ENCODE results near the gene NIPBL. TPM values are rescaled to one million over a fixed set of nuclear protein-coding genes. Genes with fewer than 3 reads are reported as not detected.

Gene NIPBL
- total RNA-seq, 1 experiment from 2014 or later = 61.3 TPM

DNA sequence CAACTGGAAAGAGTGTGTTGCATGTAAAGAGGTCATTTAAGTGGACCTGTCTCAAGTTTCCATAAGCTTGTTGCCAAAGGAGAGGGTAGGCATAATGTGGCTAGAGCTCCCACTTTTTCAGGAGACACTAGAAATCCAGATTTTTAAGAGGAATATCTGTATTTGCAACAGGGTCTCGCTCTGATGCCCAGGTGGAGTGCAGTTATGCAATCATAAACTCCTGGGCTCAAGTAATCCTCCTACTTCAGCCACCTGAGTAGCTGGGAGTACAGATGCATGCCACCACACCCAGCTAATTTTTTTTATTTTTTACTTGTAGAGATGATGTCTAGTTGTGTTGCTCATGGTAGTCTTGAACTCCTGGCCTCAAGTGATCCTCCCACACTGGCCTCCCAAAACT lies 183.5 kb downstream of the NIPBL start:
- TF ChIP-seq, protein P1, sequence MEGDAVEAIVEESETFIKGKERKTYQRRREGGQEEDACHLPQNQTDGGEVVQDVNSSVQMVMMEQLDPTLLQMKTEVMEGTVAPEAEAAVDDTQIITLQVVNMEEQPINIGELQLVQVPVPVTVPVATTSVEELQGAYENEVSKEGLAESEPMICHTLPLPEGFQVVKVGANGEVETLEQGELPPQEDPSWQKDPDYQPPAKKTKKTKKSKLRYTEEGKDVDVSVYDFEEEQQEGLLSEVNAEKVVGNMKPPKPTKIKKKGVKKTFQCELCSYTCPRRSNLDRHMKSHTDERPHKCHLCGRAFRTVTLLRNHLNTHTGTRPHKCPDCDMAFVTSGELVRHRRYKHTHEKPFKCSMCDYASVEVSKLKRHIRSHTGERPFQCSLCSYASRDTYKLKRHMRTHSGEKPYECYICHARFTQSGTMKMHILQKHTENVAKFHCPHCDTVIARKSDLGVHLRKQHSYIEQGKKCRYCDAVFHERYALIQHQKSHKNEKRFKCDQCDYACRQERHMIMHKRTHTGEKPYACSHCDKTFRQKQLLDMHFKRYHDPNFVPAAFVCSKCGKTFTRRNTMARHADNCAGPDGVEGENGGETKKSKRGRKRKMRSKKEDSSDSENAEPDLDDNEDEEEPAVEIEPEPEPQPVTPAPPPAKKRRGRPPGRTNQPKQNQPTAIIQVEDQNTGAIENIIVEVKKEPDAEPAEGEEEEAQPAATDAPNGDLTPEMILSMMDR (conservative IDR thresholded peaks at IDR 0.05) = no peak
- no peak overlapping the region for H4K8ac ChIP-seq (replicated peaks; ENCODE audit: insufficient read length, low read depth, low read length)

More for the DNA sequence above, 183.5 kb downstream of the NIPBL start:
- Histone ChIP-seq H3K4ac (ENCODE audit: low read depth, low read length) (no peak overlapping the region), H3K56ac (ENCODE audit: insufficient read length, low read depth, low read length) (no peak overlapping the region), H3K18ac (ENCODE audit: insufficient read length, low read depth, low read length) (no peak overlapping the region), H3K9me3 (ENCODE audit: control insufficient read depth, low read depth, low read length) (no peaks in the 10 kb centered on the region), H3K4me1 (ENCODE audit: insufficient read depth, low read length) (no peaks in the 10 kb centered on the region), H2BK120ac (ENCODE audit: low read depth, low read length, poor library complexity, severe bottlenecking) (no peak overlapping the region), H4K91ac (ENCODE audit: insufficient read length, low read depth, low read length) (no peak overlapping the region), H3K79me1 (ENCODE audit: insufficient read depth, low read depth, low read length, poor library complexity, severe bottlenecking) (no peaks in the 10 kb centered on the region), H3T11ph (ENCODE audit: low read length) (no peak overlapping the region), H3K27ac (ENCODE audit: insufficient read length, low read depth, low read length) (no peak overlapping the region), H3K23me2 (ENCODE audit: insufficient read length, low read depth, low read length, poor library complexity, severe bottlenecking) (no peaks in the 10 kb centered on the region), H3K4me2 (ENCODE audit: insufficient read depth, insufficient read length, low read length) (no peak overlapping the region), H4K20me1 (ENCODE audit: control insufficient read depth, insufficient read depth, insufficient read length) (no peaks in the 10 kb centered on the region), H3K14ac (ENCODE audit: insufficient read depth, low read length) (no peak overlapping the region), H3K79me2 (ENCODE audit: insufficient read depth, low read length) (no peaks in the 10 kb centered on the region), H2BK15ac (ENCODE audit: low read depth, low read length) (no peak overlapping the region), H2AK5ac (ENCODE audit: insufficient read length, low read length) (no peak overlapping the region), H3K27me3 (ENCODE audit: insufficient read depth, low read length) (no peaks in the 10 kb centered on the region), H3K9ac (ENCODE audit: extremely low read depth, insufficient read length, low read length) (no peak overlapping the region), H4K5ac (ENCODE audit: insufficient read length, low read depth, low read length) (no peak overlapping the region), H2BK12ac (ENCODE audit: insufficient read length, low read depth, low read length) (no peak overlapping the region), H2BK20ac (ENCODE audit: low read depth, low read length, poor library complexity, severe bottlenecking) (no peak overlapping the region), H2AFZ (ENCODE audit: low read length) (no peak overlapping the region), H3K23ac (ENCODE audit: insufficient read length, low read depth, low read length) (no peak overlapping the region), H2BK5ac (ENCODE audit: insufficient read length, low read length) (no peak overlapping the region)
- no peak for DNase-seq
- peaks cover 7 to 55% (median 54%) of the 10 kb centered on the region in 3 experiments; a peak in 6 of 7 replicates for H3K36me3 Mint-ChIP-seq (ENCODE audit: insufficient read depth in 1 of 3, low read depth in 3 of 3)
- no peaks in the 10 kb centered on the region for H3K27me3 Mint-ChIP-seq (ENCODE audit: low read depth)
- H3K27ac Mint-ChIP-seq = no peak overlapping the region
- no CpG with 5 or more reads among the region's 1 CpG for WGBS (ENCODE audit: extremely low coverage, insufficient read length, low lambda C conversion rate)
- no peaks in the 10 kb centered on the region for H3K4me1 Mint-ChIP-seq
- no peaks in the 10 kb centered on the region for H3K9me3 Mint-ChIP-seq
- H3K4me3 Mint-ChIP-seq = no peak overlapping the region

Measured in H9 (cell line).